NB4 (cell line): ENCODE measurements around the gene NHP2.

ENCODE experiments used
- TF ChIP-seq, protein P1 (sequence below): IDR thresholded peaks from one replicate; pipeline ENCODE4 v1.5.1; 2012; ENCODE audit warnings: low read depth, low read length
- TF ChIP-seq, protein P2 (sequence below): IDR thresholded peaks from 2 replicates; pipeline ENCODE4 v1.6.1; 2011; ENCODE audit warnings: low read depth, low read length

DNA sequence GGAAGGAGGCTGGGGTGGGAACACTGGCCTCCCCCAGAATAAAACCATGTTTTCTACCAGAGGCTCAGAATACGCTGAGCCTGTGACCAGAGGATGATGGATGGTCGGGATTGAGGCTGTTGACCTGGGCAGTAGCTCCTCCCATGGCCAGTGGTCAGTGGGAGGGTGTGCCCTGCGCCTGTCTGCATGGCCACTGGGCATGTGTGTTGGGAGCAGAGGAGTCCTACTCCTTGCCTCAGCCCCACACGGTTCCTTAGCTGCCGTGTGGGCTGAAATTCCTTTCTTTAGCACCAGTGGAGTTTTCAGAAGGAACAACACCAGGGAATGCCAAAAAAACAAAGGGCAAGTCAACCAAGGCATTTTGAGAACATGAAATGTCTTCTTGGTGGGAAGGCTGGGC lies 31.3 kb downstream of the NHP2 start:
- TF ChIP-seq, protein P1, sequence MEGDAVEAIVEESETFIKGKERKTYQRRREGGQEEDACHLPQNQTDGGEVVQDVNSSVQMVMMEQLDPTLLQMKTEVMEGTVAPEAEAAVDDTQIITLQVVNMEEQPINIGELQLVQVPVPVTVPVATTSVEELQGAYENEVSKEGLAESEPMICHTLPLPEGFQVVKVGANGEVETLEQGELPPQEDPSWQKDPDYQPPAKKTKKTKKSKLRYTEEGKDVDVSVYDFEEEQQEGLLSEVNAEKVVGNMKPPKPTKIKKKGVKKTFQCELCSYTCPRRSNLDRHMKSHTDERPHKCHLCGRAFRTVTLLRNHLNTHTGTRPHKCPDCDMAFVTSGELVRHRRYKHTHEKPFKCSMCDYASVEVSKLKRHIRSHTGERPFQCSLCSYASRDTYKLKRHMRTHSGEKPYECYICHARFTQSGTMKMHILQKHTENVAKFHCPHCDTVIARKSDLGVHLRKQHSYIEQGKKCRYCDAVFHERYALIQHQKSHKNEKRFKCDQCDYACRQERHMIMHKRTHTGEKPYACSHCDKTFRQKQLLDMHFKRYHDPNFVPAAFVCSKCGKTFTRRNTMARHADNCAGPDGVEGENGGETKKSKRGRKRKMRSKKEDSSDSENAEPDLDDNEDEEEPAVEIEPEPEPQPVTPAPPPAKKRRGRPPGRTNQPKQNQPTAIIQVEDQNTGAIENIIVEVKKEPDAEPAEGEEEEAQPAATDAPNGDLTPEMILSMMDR = no peak
- TF ChIP-seq, protein P2, sequence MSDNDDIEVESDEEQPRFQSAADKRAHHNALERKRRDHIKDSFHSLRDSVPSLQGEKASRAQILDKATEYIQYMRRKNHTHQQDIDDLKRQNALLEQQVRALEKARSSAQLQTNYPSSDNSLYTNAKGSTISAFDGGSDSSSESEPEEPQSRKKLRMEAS = no peak
